Activated CD4-positive, alpha-beta T cell treated with anti-CD3 and anti-CD28 coated beads, Interleukin-2, amount 10 ng/mL, durations not matched to agents 24 days and 14 days (primary cell): ENCODE measurements around the gene EPHA6. TPM values are rescaled to one million over a fixed set of nuclear protein-coding genes. Genes with fewer than 3 reads are reported as not detected.
A peak's percentile ranks its signal among the peaks of the same experiment; 100 is the strongest.

Experiments
- DNase-seq: peaks from one replicate; pipeline ENCODE4 v3.0.0; 2022
- H3K27ac Mint-ChIP-seq: one replicate; pipeline ENCODE4 v1.8.0; 2022; ENCODE audit warnings: mild to moderate bottlenecking, mixed read lengths
- H3K27me3 Mint-ChIP-seq: one replicate; pipeline ENCODE4 v1.8.0; 2022; ENCODE audit warnings: mixed read lengths
- H3K36me3 Mint-ChIP-seq: one replicate; pipeline ENCODE4 v1.8.0; 2022; ENCODE audit warnings: low read depth, mild to moderate bottlenecking, mixed read lengths
- H3K4me1 Mint-ChIP-seq: one replicate; pipeline ENCODE4 v1.8.0; 2021; ENCODE audit warnings: mixed read lengths
- H3K4me3 Mint-ChIP-seq: one replicate; pipeline ENCODE4 v1.8.0; 2022; ENCODE audit warnings: mild to moderate bottlenecking, moderate library complexity, mixed read lengths
- H3K9me3 Mint-ChIP-seq: one replicate; pipeline ENCODE4 v1.8.0; 2021; ENCODE audit warnings: mixed read lengths
- intact Hi-C: fragments of 100-400 bp; cut with micrococcal nuclease; formaldehyde crosslinking; loops from one replicate; pipeline ENCODE4 v1.15.1; 2023
- total RNA-seq: library from RNA; stranded (reverse); gene quantifications from 2 replicates; pipeline ENCODE4 v1.2.3, GENCODE V29; 2022

EPHA6 gene
- not detected in 2 replicates for total RNA-seq

GRCh38 chr3:96813820-96814650 is at the start of gene EPHA6:
EPHA6 (plus strand) TSS chr3:96814594.
- DNase-seq, result peak; percentile 69
- Mint-ChIP-seq H3K36me3 (no peaks in the 10 kb centered on the region), H3K4me3 (peak within 1 kb of the TSS; percentile 78), H3K27ac (no peak within 1 kb of the TSS), H3K4me1 (peaks cover 8% of the 10 kb centered on the region), H3K27me3 (peaks cover 34% of the 10 kb centered on the region), H3K9me3 (no peaks in the 10 kb centered on the region)
- intact Hi-C loops, result loop anchor here (5.0 kb wide), 1 partner anchor 1952 kb away; no protein-coding TSS in a partner anchor

- intact Hi-C loops, result no loop called here
- no peak overlapping the region for H3K4me3 Mint-ChIP-seq
- H3K36me3 Mint-ChIP-seq, result no peaks in the 10 kb centered on the region
- no peaks in the 10 kb centered on the region for H3K4me1 Mint-ChIP-seq
- no peak for DNase-seq
- H3K9me3 Mint-ChIP-seq, result peaks cover 6% of the 10 kb centered on the region
- no peak overlapping the region for H3K27ac Mint-ChIP-seq
- H3K27me3 Mint-ChIP-seq, result no peaks in the 10 kb centered on the region
These were observed 37.6 kb upstream of the EPHA6 start for GRCh38 chr3:96776818-96777217.

GRCh38 chr3:96779810-96780209 is 34.6 kb upstream of the EPHA6 start:
- DNase-seq, result no peak
- Mint-ChIP-seq H3K4me3 (no peak overlapping the region), H3K9me3 (peaks cover 6% of the 10 kb centered on the region), H3K4me1 (no peaks in the 10 kb centered on the region), H3K36me3 (no peaks in the 10 kb centered on the region), H3K27me3 (no peaks in the 10 kb centered on the region), H3K27ac (no peak overlapping the region)
- intact Hi-C loops, result no loop called here

GRCh38 chr3:96796101-96796500 is 18.3 kb upstream of the EPHA6 start:
- Mint-ChIP-seq H3K4me3 (no peak overlapping the region), H3K4me1 (no peaks in the 10 kb centered on the region), H3K36me3 (no peaks in the 10 kb centered on the region), H3K9me3 (peaks cover 4% of the 10 kb centered on the region), H3K27me3 (no peaks in the 10 kb centered on the region), H3K27ac (no peak overlapping the region)
- DNase-seq, result no peak
- intact Hi-C loops, result no loop called here

GRCh38 chr3:96803870-96804269 is 10.5 kb upstream of the EPHA6 start:
- Mint-ChIP-seq H3K9me3 (no peaks in the 10 kb centered on the region), H3K4me3 (no peak overlapping the region), H3K36me3 (no peaks in the 10 kb centered on the region), H3K27ac (no peak overlapping the region), H3K4me1 (no peaks in the 10 kb centered on the region), H3K27me3 (no peaks in the 10 kb centered on the region)
- intact Hi-C loops, result no loop called here
- DNase-seq, result no peak

GRCh38 chr3:96806341-96806740 is 8.1 kb upstream of the EPHA6 start:
- H3K4me1 Mint-ChIP-seq, result no peaks in the 10 kb centered on the region
- DNase-seq, result no peak
- no peaks in the 10 kb centered on the region for H3K9me3 Mint-ChIP-seq
- intact Hi-C loops, result no loop called here
- H3K36me3 Mint-ChIP-seq, result no peaks in the 10 kb centered on the region
- H3K27ac Mint-ChIP-seq, result no peak overlapping the region
- H3K4me3 Mint-ChIP-seq, result no peak overlapping the region
- H3K27me3 Mint-ChIP-seq, result no peaks in the 10 kb centered on the region

GRCh38 chr3:96813134-96813819 is 1.1 kb upstream of the EPHA6 start:
- Mint-ChIP-seq H3K27me3 (peaks cover 34% of the 10 kb centered on the region), H3K36me3 (no peaks in the 10 kb centered on the region), H3K4me1 (peaks cover 8% of the 10 kb centered on the region), H3K9me3 (no peaks in the 10 kb centered on the region), H3K4me3 (peak overlapping the region; percentile 78), H3K27ac (no peak overlapping the region)
- intact Hi-C loops, result loop anchor here (5.0 kb wide), 1 partner anchor 1951 kb away; no protein-coding TSS in a partner anchor
- DNase-seq, result peak; percentile 90

GRCh38 chr3:96814651-96815567 is 515 bp downstream of the EPHA6 start:
- intact Hi-C loops, result loop anchor here (5.0 kb wide), 1 partner anchor 1953 kb away; no protein-coding TSS in a partner anchor
- DNase-seq, result no peak
- Mint-ChIP-seq H3K9me3 (no peaks in the 10 kb centered on the region), H3K4me3 (peak overlapping the region; percentile 21), H3K36me3 (no peaks in the 10 kb centered on the region), H3K27ac (no peak overlapping the region), H3K27me3 (peaks cover 34% of the 10 kb centered on the region), H3K4me1 (peaks cover 8% of the 10 kb centered on the region)

GRCh38 chr3:96831175-96831574 is 16.8 kb downstream of the EPHA6 start:
- no peak for DNase-seq
- Mint-ChIP-seq H3K9me3 (no peaks in the 10 kb centered on the region), H3K36me3 (no peaks in the 10 kb centered on the region), H3K27me3 (no peaks in the 10 kb centered on the region), H3K4me1 (no peaks in the 10 kb centered on the region), H3K27ac (no peak overlapping the region), H3K4me3 (no peak overlapping the region)
- intact Hi-C loops, result no loop called here

GRCh38 chr3:96833301-96833700 is 18.9 kb downstream of the EPHA6 start:
- H3K4me3 Mint-ChIP-seq, result no peak overlapping the region
- DNase-seq, result no peak
- H3K27me3 Mint-ChIP-seq, result no peaks in the 10 kb centered on the region
- no peak overlapping the region for H3K27ac Mint-ChIP-seq
- H3K9me3 Mint-ChIP-seq, result no peaks in the 10 kb centered on the region
- no peaks in the 10 kb centered on the region for H3K4me1 Mint-ChIP-seq
- H3K36me3 Mint-ChIP-seq, result no peaks in the 10 kb centered on the region
- intact Hi-C loops, result no loop called here

GRCh38 chr3:96836153-96836915 is 21.9 kb downstream of the EPHA6 start:
- no peak overlapping the region for H3K4me3 Mint-ChIP-seq
- no peak overlapping the region for H3K27ac Mint-ChIP-seq
- H3K36me3 Mint-ChIP-seq, result no peaks in the 10 kb centered on the region
- DNase-seq, result no peak
- H3K27me3 Mint-ChIP-seq, result no peaks in the 10 kb centered on the region
- intact Hi-C loops, result no loop called here
- H3K9me3 Mint-ChIP-seq, result no peaks in the 10 kb centered on the region
- H3K4me1 Mint-ChIP-seq, result no peaks in the 10 kb centered on the region

GRCh38 chr3:96843505-96844203 is 29.3 kb downstream of the EPHA6 start:
- Mint-ChIP-seq H3K27me3 (no peaks in the 10 kb centered on the region), H3K27ac (no peak overlapping the region), H3K36me3 (no peaks in the 10 kb centered on the region), H3K9me3 (no peaks in the 10 kb centered on the region), H3K4me1 (no peaks in the 10 kb centered on the region), H3K4me3 (no peak overlapping the region)
- DNase-seq, result no peak
- intact Hi-C loops, result no loop called here

- Mint-ChIP-seq H3K36me3 (no peaks in the 10 kb centered on the region), H3K4me1 (no peaks in the 10 kb centered on the region), H3K9me3 (no peaks in the 10 kb centered on the region), H3K27ac (no peak overlapping the region), H3K4me3 (no peak overlapping the region), H3K27me3 (no peaks in the 10 kb centered on the region)
- DNase-seq, result no peak
- intact Hi-C loops, result no loop called here
These were observed 29.8 kb downstream of the EPHA6 start for GRCh38 chr3:96844204-96844514.
